CD4-positive, alpha-beta T cell treated with Interferon gamma for 1 hour (primary cell): ENCODE data around the gene AFF3.

Experiments
- DNase-seq: peaks from one replicate; pipeline ENCODE4 v3.0.0-alpha.2; 2020

The AFF3 gene

DNA sequence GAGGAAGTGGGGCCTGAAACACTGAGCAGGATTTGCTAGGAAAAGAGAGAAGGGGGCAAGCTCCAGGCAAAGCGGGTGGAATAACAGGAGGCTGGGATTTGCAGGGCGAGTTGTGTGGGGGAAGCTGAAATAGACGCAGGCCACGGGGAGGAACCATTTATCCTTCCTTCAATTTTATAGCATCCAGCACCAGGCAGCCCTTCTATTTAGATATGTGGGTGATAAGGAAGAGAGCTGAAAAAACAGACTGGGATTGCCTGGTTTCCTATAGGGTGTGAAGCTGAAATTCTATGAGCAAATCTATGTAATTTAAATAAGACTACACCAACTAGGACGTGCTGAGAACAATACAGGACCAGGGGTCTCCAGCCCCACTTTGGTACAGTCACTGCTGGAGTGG is 520.6 kb downstream of the AFF3 start:
- no peak for DNase-seq

- no peak for DNase-seq
Measured at GRCh38 chr2:99621106-99621505, 521.3 kb downstream of the AFF3 start.

GRCh38 chr2:99619151-99619550 is 523.2 kb downstream of the AFF3 start:
- no peak for DNase-seq

GRCh38 chr2:99618579-99619097 is 523.8 kb downstream of the AFF3 start:
- DNase-seq: no peak

DNA sequence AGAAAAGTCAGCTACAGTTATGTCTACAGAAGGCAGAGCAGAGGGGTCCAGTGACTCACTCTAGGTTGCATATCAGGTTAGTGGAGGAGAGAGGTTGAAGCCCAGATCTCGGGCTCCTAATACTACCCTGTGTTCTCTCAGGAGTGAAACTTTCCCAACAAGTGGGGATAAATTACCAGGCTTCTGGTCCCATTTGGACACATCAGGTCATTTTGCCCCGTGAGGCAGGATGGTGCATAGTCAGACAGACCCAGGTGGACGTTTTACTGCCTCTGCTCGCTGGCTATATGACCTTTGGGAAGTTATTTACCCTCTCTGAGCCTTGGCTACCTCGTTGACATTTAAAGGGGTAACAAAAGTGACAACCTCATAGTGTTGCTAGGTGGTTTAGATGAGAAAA is 524.6 kb downstream of the AFF3 start:
- no peak for DNase-seq

DNA sequence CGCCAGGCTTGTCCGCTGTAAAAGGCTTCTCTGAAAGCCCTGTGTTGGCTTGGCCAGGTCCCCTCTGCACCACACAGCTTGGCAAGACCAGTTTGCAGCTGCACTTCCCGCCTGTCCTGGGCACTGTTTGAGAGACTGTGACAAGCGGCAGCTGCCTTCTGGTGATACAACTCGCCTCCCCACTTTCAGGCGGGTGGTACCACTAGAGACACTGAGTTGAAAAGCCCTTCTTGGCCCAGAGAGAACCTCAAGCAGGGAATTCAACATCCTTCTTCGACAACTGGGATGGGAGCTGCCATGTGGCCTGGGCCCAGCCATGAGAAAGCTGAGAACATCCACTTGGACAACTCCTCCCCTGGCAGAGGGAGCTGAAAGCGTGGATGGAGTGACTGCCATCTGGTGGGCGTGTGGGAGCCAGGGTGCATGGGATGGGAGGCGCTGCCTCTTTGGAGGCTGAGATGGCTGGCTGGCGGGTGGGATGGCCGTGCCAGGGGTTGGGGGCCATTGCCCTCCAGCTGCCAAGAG is 527.1 kb downstream of the AFF3 start:
- DNase-seq: no peak

GRCh38 chr2:99613980-99614379 is 528.4 kb downstream of the AFF3 start:
- no peak for DNase-seq

GRCh38 chr2:99611786-99612185 is 530.6 kb downstream of the AFF3 start:
- no peak for DNase-seq

GRCh38 chr2:99611034-99611433 is 531.4 kb downstream of the AFF3 start:
- DNase-seq: no peak

GRCh38 chr2:99609851-99610381 is 532.5 kb downstream of the AFF3 start:
- DNase-seq: no peak

- DNase-seq: no peak
Measured at GRCh38 chr2:99608861-99609260, 533.5 kb downstream of the AFF3 start.

GRCh38 chr2:99607861-99608491 is 534.4 kb downstream of the AFF3 start:
- DNase-seq: no peak

DNA sequence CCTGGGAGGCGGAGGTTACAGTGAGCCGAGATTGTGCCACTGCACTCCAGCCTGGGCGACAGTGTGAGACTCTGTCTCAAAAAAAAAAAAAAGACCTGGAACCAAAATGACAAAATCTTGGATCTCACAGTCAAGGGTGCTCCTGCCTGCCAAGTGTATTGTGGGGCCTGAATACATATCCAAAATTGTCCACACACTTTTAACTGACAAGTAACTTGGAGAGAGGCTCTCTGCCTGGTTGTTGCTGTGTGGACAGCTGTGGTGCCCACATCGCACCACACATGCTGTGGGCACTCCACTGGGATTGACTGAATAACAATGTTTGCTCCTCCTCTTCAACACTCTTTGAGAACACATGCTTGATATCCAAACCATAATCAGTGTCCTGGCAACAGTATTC is 534.9 kb downstream of the AFF3 start:
- DNase-seq: no peak

GRCh38 chr2:99605036-99605435 is 537.4 kb downstream of the AFF3 start:
- no peak for DNase-seq

GRCh38 chr2:99602476-99602875 is 539.9 kb downstream of the AFF3 start:
- DNase-seq: no peak

DNA sequence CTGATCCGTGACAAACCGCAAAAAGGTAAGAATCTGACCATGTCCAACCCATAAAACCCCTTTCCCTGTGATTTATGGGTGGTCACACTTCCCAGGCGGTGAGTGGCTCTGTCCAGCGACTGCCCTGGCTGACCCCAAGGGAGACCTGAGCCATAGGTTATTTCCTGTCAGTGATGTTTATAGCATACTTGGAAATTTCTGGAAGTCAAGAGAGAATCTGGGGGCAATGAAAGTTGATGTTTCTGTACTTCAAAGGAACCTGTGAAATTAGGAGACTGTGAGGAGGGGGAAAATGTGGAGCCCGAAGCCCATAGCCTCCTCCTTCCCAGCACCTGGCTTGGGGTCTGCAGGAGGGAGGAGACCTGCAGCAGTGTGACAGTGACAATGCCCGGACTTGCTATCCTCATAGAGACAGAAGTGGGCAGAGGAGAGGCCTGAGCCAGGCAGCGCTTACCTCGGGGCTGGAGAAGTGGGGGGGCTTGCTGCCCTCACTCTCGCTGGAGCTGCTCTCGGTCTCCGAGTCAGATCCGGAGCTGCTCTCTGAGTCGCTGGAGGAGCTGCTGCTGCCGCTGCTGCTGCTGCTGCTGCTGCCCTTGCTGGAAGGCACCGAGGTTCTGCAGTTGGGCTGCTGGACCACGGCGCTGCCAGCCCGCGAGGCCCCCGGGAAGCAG is 541.3 kb downstream of the AFF3 start:
- no peak for DNase-seq

DNA sequence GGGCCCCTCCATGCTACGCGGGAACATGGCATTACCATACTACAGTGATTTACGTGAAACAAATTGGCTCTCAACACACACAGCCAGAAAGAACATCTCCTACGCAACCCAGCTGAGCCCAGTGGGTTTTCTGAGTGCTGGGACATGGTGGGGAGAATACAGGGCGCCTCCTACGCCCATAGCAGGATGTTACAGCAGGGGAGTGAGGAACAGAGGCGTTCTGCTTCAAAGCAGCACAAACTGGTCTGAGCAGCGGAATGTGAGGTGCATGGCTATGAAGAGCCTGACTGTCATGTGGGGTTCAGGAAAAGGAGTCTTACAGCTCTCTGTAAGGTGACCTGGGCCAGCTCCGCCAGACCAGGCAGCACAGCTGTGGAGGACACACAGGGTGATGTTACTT is 543.9 kb downstream of the AFF3 start:
- no peak for DNase-seq

DNA sequence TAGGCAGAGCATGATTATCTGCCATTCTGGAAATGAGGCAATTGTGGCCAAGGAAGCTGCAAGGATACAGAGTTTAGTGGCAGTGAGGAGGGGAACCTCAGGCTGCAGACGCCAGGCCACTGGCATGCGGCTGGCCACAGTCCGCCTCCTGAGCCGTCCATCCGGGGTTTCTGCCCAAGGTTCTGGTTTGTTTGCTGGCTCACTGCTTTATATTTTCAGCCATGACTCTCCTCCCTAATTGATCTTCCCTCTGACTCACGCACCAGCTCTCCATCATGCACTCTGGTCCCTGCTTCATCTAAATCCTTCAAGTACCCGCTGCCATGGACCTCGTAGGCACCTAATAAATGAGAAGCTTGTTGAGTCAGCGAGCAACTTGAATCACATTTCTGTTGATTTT is 544.8 kb downstream of the AFF3 start:
- no peak for DNase-seq

DNA sequence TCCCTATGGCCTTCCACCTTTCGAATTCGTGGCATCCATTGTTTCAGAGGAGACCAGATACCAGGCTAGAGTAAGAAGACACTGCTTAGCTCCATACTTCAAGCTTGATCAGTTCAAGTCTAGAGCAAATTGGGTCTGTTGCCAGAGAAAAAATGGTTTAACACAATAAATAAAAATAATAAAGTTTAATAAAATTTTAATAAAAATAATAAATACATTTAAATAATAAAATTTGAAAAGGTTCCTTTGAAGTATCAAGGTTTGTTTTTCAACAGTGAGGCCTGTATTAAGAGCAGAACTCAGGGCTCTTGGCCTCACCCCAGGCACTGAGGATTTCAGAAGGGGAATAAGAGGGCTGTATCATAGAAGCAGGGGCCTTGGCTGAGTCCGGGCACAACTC is 547.0 kb downstream of the AFF3 start:
- no peak for DNase-seq

DNA sequence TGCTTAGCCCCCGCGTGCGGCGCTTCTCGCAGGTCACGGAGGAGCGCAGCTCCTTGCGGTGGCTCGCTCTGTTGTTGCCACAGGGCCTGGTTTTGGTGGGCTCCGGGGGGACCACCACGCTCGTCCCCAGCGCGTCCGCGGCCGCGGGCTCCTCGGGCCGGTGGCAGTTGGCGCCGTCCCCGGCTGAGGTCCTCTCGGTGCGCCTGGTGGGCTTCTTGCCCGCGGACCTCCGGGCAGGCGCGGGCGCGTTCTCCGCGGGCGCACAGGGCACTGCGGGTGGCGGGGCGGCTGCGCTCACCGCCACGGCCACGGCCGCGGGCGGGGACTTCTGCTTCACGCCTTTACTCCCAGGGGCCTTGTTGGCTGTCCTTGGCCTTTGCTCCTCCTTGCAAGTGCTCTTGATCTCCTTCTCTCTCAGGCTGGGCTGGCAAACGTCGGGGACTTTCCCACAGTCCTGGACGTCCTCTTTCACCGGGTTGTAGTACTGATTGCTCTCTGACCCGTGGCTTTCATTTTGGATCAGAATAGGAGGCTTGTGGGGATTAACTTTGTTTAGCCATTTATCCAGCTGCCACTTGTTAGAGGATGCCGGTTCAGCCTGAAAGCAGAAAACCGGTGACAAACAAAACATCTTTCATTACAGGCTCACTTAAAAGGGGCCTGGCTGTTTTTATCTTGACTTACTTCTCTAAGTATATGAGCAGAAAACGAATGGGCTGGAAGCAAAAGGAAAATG is 548.5 kb downstream of the AFF3 start:
- no peak for DNase-seq

DNA sequence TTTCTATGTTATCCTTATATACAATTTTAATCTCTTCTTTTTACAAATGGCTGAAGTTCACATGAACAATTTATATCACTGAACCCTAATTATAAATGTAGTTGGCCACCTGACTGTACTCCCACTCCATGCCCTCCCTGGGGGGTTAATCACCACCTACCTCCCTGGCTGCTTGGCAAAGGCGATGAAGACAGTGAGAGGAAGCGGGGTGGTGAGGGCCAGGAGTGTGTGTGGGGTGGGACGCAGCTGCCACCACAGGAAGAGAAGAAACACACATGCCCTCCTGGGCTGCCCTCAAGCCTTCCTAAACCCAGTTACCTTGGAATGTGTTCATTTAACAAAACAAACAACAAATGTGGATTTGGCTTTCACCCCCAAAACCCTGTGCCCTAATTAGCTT is 565.6 kb downstream of the AFF3 start:
- DNase-seq: no peak

- DNase-seq: no peak
Measured at GRCh38 chr2:99573634-99574251, 568.6 kb downstream of the AFF3 start.
